IPS-15b (cell line): ENCODE measurements around the gene SLC22A14.

Experiments
- H3K27me3 ChIP-seq: one replicate; pipeline ENCODE4 v1.6.1; 2013; ENCODE audit warnings: low read length; ENCODE audit not compliant: control insufficient read depth, insufficient read depth
- H3K36me3 ChIP-seq: one replicate; pipeline ENCODE4 v1.6.1; 2013; ENCODE audit warnings: low read length; ENCODE audit not compliant: control insufficient read depth, insufficient read depth
- H3K4me1 ChIP-seq: one replicate; pipeline ENCODE4 v1.6.1; 2013; ENCODE audit warnings: mild to moderate bottlenecking, low read length; ENCODE audit not compliant: control insufficient read depth, insufficient read depth
- H3K4me3 ChIP-seq: one replicate; pipeline ENCODE4 v1.5.1; 2013; ENCODE audit warnings: low read depth, low read length
- H3K9ac ChIP-seq: one replicate; pipeline ENCODE4 v1.6.1; 2013; ENCODE audit warnings: low read depth, mild to moderate bottlenecking, low read length
- H3K9me3 ChIP-seq: one replicate; pipeline ENCODE4 v1.6.1; 2013; ENCODE audit warnings: mild to moderate bottlenecking, low read length; ENCODE audit not compliant: control insufficient read depth, insufficient read depth

SLC22A14 gene

DNA sequence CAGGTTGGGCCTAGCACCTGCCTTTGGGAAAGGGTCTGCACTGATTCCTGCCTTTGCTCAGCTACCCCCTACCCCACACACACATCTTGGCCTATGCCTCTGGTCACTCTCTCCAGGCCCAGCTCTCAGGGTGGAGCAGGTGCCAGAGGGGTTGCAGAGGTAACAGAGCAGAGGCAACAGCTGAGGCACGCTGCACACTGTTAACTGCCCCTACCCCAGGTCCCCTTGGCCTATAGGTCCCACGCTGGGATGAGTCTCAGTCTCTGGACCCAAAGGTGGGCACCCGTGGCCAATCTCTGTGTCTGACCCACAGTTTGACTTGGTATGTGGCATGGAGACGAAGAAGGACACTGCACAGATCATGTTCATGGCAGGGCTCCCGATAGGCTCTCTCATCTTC is 24.8 kb downstream of the SLC22A14 start:
- Histone ChIP-seq H3K9ac (no peak overlapping the region), H3K9me3 (no peaks in the 10 kb centered on the region), H3K36me3 (no peaks in the 10 kb centered on the region), H3K4me1 (no peaks in the 10 kb centered on the region), H3K4me3 (no peak overlapping the region), H3K27me3 (no peaks in the 10 kb centered on the region)

DNA sequence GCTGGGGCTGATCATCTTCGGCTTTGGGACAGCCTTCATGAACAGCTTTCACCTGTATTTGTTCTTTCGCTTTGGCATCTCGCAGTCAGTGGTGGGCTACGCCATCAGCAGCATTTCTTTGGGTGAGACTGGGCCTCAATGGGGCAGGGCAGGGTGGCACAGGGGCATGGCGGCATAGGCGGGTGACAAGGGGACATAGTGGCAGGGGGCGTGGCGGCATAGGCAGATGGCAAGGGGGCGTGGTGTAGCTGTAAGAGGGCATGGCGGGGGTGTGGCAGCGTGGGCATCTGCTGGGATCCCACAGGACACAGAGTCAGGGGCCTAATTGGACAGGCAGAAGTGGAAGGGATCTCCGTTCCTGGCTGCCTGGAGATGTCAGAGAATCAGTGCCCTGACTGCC is 25.5 kb downstream of the SLC22A14 start:
- Histone ChIP-seq H3K9me3 (no peaks in the 10 kb centered on the region), H3K36me3 (no peaks in the 10 kb centered on the region), H3K27me3 (no peaks in the 10 kb centered on the region), H3K9ac (no peak overlapping the region), H3K4me1 (no peaks in the 10 kb centered on the region), H3K4me3 (no peak overlapping the region)

DNA sequence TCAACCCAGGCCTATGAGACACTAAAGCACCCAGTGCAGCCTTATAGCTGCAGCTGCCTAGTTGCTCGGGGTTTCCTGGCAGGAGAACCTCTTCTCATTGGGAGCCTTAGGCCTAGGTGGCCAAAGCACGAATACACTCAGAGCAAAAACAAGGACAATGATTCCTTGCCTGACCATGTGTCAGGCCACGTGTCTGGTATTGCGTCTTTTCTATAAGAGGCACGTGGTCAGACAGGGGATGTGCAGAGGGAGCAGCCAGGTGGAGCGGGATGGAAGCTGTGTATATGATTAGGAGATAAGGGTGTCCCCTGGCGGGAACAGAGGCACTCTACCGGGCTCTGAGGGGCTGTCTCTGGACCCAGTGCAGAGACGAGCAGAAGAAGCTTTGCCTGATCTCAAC is 26.4 kb downstream of the SLC22A14 start:
- no peaks in the 10 kb centered on the region for H3K9me3 ChIP-seq
- no peaks in the 10 kb centered on the region for H3K4me1 ChIP-seq
- H3K9ac ChIP-seq = no peak overlapping the region
- H3K4me3 ChIP-seq = no peak overlapping the region
- no peaks in the 10 kb centered on the region for H3K27me3 ChIP-seq
- no peaks in the 10 kb centered on the region for H3K36me3 ChIP-seq

DNA sequence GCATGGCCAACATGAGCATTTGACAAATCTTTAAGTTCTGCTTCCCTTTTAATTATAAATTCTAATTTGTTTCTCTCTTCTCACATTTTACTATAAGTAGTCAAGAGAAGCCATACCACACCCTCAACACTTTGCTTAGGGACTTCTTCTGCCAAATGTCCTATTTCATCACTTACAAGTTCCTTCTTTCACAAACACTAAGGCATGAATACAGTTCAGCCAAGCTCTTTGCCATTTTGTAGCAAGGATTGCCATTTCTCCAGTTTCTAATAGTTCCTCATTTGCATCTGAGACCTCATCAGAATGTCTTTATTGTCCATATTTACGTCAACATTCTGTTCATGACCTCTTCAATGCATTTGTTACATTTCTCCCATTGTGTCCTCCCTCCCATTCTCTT is 29.4 kb downstream of the SLC22A14 start:
- Histone ChIP-seq H3K4me3 (no peak overlapping the region), H3K9me3 (no peaks in the 10 kb centered on the region), H3K36me3 (no peaks in the 10 kb centered on the region), H3K4me1 (peaks cover 3% of the 10 kb centered on the region), H3K9ac (no peak overlapping the region), H3K27me3 (no peaks in the 10 kb centered on the region)

DNA sequence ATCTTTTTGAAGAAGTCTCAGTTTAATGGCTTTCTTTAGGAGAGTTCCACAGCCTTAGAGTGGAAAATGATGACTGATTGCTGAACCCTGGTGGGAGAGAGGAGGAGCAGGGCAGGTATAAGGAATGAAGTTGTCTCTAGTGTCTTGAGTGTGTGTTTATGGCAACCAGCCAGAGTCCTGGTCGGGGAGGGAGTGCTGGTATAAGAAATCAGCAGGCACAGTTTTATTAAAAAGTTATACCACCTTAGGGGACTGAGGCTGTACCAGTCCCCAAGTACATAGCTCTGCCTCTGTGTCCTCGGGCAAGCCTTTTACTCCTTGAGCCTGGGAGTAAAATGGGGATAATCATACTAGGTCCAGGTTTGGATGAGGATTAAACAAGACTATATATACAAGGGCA is 29.8 kb downstream of the SLC22A14 start:
- Histone ChIP-seq H3K4me1 (peaks cover 3% of the 10 kb centered on the region), H3K27me3 (no peaks in the 10 kb centered on the region)

DNA sequence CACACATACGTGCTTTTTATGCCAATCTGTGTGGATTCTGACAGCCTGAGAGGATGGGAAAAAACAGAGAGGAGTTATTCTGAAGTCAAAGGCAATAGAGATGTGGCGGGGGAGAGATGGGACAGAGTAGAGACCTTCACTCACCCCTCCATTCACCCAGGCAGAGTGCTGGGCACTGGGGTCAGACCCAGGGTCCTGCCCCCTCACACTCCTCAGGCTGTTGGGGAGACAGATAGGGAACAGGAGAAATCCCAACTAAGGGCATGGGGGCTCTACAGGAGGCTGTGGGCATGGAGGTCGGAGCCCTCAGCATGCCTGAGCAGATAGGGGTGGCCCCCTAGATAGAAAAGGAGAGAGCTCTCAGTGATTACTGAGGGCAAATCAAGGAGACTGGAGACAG is 30.3 kb downstream of the SLC22A14 start:
- Histone ChIP-seq H3K9ac (no peak overlapping the region), H3K4me1 (peaks cover 3% of the 10 kb centered on the region), H3K36me3 (no peaks in the 10 kb centered on the region), H3K4me3 (no peak overlapping the region), H3K27me3 (no peaks in the 10 kb centered on the region), H3K9me3 (no peaks in the 10 kb centered on the region)

More for the DNA sequence above, 29.8 kb downstream of the SLC22A14 start:
- Histone ChIP-seq H3K9ac (no peak overlapping the region), H3K36me3 (no peaks in the 10 kb centered on the region), H3K4me3 (no peak overlapping the region), H3K9me3 (no peaks in the 10 kb centered on the region)

DNA sequence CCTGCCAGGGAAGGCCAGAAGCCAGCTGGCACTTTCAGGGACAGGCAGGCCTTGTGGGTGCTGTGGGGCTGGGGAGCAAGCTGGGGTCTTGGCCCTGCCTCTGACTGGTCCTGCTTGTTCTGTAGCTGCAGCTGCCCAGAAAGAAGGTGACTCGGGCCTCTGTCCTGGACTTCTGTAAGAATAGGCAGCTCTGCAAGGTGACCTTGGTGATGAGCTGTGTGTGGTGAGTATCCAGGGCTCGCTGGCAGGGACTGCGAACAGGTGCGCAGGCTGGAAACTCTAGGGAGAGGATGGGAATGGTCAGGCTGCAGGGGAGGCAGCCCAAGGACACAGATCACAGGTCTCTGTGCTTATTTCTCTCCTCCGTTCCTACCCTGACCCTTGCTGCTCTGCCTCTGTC is 31.2 kb downstream of the SLC22A14 start:
- no peaks in the 10 kb centered on the region for H3K9me3 ChIP-seq
- no peaks in the 10 kb centered on the region for H3K27me3 ChIP-seq
- H3K4me1 ChIP-seq = peaks cover 3% of the 10 kb centered on the region
- no peaks in the 10 kb centered on the region for H3K36me3 ChIP-seq
- no peak overlapping the region for H3K4me3 ChIP-seq
- no peak overlapping the region for H3K9ac ChIP-seq

DNA sequence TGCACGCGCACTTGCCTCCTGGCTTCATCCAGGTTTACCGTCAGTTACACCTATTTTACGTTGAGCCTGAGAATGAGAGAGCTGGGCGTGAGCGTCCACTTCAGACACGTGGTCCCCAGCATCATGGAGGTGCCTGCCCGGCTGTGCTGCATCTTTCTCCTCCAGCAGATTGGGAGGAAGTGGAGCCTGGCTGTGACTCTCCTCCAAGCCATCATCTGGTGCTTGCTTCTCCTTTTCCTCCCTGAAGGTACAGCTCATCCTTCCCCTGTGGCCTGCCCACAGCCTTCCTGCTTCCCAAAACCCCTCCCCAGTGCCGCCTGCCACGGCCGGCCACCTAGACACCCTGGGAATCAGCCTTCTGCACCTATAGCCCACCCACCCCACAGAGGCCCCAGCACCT is 31.6 kb downstream of the SLC22A14 start:
- Histone ChIP-seq H3K4me3 (no peak overlapping the region), H3K9ac (no peak overlapping the region), H3K36me3 (no peaks in the 10 kb centered on the region), H3K4me1 (peaks cover 3% of the 10 kb centered on the region), H3K9me3 (no peaks in the 10 kb centered on the region), H3K27me3 (no peaks in the 10 kb centered on the region)

DNA sequence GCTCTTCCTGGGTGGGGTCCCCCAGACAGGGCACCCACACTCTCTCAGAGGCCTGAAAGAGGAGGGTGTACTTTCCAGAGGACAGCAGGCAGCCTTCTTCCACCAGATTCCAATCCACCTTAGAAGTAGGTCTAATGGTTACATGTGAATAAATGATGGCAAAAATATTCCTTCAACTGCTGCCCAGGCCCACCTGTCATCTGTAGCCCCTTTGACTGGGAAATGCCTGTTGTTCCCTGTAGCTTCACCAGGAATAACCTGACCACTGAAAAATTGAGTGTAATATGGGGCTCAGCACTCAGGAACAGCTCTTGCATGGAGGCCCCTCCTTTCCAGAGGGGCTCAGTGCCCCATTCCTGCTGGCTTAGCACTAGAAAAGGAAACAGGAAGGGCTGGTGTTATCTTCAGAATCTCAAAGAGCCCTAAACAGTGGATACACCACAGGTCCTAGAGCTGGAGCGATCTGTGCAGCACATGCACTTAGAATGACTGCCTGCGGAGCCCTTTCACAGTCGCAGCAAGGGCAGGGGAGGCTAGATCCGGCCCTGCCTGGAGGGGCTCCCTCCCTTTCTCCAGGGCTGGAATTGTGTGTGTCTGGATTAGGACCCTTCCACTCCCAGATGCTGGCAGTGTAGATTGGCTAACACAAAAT is 32.1 kb downstream of the SLC22A14 start:
- H3K9ac ChIP-seq = no peak overlapping the region
- no peaks in the 10 kb centered on the region for H3K9me3 ChIP-seq
- H3K27me3 ChIP-seq = no peaks in the 10 kb centered on the region
- H3K36me3 ChIP-seq = no peaks in the 10 kb centered on the region
- H3K4me3 ChIP-seq = no peak overlapping the region
- peaks cover 3% of the 10 kb centered on the region for H3K4me1 ChIP-seq

DNA sequence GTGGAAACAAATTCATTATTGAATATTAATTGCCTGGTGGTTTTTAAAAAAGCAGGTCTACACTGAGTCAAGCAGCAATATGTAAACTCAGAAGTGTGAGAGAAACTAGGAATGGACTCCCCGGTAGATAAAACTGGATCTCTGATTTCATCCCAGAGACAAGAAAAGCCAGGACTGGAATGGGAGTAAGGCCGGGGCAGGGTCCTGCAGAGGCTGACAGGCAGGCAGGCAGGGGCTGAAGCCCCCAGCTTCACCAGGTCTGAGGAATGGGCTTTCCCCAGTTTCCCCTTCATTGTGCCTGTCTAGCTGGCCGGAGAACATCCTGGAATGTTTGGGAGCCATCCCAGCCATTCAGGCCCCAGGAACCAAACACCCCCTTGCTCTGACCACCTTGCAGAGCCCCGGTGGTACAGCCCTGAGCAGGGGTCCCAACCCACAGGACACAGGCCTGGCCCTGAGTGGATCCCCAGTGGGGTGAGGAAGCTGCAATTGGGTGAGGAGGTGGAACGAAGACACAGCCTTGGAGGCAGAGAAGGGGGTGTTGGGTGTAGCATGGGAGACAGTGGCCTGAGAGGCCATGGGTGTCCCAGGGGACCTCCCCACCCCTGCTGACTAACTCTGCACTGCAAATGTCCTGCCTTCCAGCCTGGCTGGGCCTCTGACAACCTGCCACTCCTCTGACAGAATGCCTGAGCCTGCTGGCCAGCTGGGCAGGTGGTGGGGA is 32.8 kb downstream of the SLC22A14 start:
- H3K36me3 ChIP-seq = no peaks in the 10 kb centered on the region
- H3K9me3 ChIP-seq = no peaks in the 10 kb centered on the region
- H3K9ac ChIP-seq = no peak overlapping the region
- H3K4me3 ChIP-seq = no peak overlapping the region
- H3K4me1 ChIP-seq = peaks cover 3% of the 10 kb centered on the region
- H3K27me3 ChIP-seq = no peaks in the 10 kb centered on the region

DNA sequence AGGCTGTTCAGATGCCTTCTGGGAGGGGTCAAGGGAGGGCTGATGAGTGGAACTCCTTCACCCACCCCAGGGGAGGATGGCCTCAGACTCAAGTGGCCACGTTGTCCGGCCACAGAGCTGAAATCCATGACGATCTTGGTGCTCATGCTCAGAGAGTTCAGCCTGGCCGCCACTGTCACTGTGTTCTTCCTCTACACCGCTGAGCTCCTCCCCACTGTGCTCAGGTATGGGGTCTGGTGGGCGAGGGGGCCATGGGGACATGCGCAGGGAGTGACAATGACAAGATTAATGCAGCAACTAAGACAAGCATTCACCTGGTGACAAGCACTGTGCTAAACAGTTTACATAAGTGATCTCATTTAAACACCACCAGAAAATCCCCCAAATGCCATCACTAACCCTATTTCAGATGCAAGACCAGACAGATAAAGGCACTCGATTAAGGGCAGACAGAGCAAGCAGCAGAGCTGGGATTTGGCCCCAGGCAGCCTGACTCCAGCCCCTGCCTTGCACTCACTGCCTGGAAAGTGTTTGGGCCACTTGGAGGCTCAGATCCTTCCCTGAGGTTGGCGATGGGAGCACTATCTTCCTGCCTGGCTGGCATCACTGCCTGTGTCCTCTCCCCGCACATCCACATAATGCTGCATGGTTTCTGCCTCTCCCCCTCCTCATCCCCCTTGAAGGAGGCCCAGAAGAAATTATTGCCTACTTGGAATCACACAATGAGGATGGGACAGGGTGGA is 33.6 kb downstream of the SLC22A14 start:
- no peak overlapping the region for H3K4me3 ChIP-seq
- H3K36me3 ChIP-seq = no peaks in the 10 kb centered on the region
- H3K9me3 ChIP-seq = no peaks in the 10 kb centered on the region
- no peak overlapping the region for H3K9ac ChIP-seq
- peaks cover 3% of the 10 kb centered on the region for H3K4me1 ChIP-seq
- H3K27me3 ChIP-seq = no peaks in the 10 kb centered on the region
